ENCODE measurements around the gene KERA. TPM values are rescaled to one million over a fixed set of nuclear protein-coding genes. Genes with fewer than 3 reads are reported as not detected.

The KERA gene
- total and polyA plus RNA-seq, 2 donors (not counting 1 experiment from before 2014, with no cell fraction given), result not detected

DNA sequence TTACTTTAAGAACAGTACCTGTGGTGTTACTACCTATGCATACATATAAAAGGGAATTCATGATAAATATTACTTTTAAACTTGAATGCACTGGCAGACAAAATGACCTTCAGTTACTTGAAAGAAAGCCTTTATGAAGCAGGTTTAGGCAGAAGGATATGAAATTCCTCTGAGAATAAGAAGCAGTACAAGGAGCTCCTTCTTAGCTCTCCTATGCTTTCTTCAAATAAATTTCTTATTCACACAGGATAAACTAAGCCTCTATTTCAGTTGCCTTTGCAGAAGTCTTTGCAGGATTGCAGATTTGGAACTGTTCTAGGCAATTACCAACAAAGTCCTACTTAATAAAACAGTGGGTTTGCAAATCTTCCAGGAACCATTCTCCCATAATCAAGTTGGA lies 54.1 kb downstream of the KERA start:
- no peak for ATAC-seq (ENCODE audit: low read depth)
- no peak overlapping the region for H3K9ac ChIP-seq (ENCODE audit: low read length)
- no peaks in the 10 kb centered on the region for H3K27me3 ChIP-seq (replicated peaks in 1 of 4; ENCODE audit: control extremely low read depth in 1 of 4, control insufficient read depth in 3 of 4, insufficient read depth in 4 of 4, low read length in 3 of 4)
- Mint-ChIP-seq H3K9me3 (ENCODE audit: insufficient read depth) (no peaks in the 10 kb centered on the region), H3K4me3 (no peak overlapping the region), H3K27me3 (peaks cover 13% of the 10 kb centered on the region), H3K4me1 (no peaks in the 10 kb centered on the region), H3K27ac (no peak overlapping the region)
- H4K20me1 ChIP-seq (ENCODE audit: control insufficient read depth, insufficient read depth, low read length, poor library complexity, severe bottlenecking), result no peaks in the 10 kb centered on the region
- no peaks in the 10 kb centered on the region for H3K9me3 ChIP-seq (ENCODE audit: control extremely low read depth in 1 of 3, control insufficient read depth in 2 of 3, insufficient read depth in 1 of 3, low read length in 2 of 3)
- no peak overlapping the region for H3K4me3 ChIP-seq (ENCODE audit: control extremely low read depth in 1 of 5, extremely low read depth in 1 of 5, insufficient read depth in 1 of 5, low read depth in 2 of 5, low read length in 4 of 5)
- no peak overlapping the region for H2AFZ ChIP-seq (ENCODE audit: insufficient read depth, low read depth, low read length, poor library complexity, severe bottlenecking)
- ChIA-PET CTCF (no interaction called here), POLR2A (no interaction called here)
- TF ChIP-seq, protein P1, sequence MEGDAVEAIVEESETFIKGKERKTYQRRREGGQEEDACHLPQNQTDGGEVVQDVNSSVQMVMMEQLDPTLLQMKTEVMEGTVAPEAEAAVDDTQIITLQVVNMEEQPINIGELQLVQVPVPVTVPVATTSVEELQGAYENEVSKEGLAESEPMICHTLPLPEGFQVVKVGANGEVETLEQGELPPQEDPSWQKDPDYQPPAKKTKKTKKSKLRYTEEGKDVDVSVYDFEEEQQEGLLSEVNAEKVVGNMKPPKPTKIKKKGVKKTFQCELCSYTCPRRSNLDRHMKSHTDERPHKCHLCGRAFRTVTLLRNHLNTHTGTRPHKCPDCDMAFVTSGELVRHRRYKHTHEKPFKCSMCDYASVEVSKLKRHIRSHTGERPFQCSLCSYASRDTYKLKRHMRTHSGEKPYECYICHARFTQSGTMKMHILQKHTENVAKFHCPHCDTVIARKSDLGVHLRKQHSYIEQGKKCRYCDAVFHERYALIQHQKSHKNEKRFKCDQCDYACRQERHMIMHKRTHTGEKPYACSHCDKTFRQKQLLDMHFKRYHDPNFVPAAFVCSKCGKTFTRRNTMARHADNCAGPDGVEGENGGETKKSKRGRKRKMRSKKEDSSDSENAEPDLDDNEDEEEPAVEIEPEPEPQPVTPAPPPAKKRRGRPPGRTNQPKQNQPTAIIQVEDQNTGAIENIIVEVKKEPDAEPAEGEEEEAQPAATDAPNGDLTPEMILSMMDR (IDR thresholded peaks at IDR 0.05), result no peak
- TF ChIP-seq EZH2 (IDR thresholded peaks at IDR 0.05; ENCODE audit: borderline replicate concordance, insufficient read depth, low read depth, low read length, poor library complexity, severe bottlenecking), result no peak
- H3K27ac ChIP-seq (ENCODE audit: low read length in 2 of 2), result no peak overlapping the region
- no peaks in the 10 kb centered on the region for H3K4me1 ChIP-seq (ENCODE audit: control insufficient read depth in 2 of 2, insufficient read depth in 2 of 2, low read length in 2 of 2)
- H3K4me2 ChIP-seq (replicated peaks; ENCODE audit: low read depth, low read length, poor library complexity, severe bottlenecking), result no peak overlapping the region
- H3K79me2 ChIP-seq (ENCODE audit: control insufficient read depth, insufficient read depth, low read length), result no peaks in the 10 kb centered on the region
- H3K36me3 ChIP-seq (replicated peaks in 1 of 2; ENCODE audit: control extremely low read depth in 1 of 2, control insufficient read depth in 1 of 2, extremely low read depth in 1 of 2, insufficient read depth in 2 of 2, low read length in 1 of 2), result no peaks in the 10 kb centered on the region
- intact Hi-C loops (cut with micrococcal nuclease), result no loop called here
- DNase-seq, result no peak

GRCh38 chr12:91001306-91001705 lies 56.5 kb downstream of the KERA start:
- H4K20me1 ChIP-seq (ENCODE audit: control insufficient read depth, insufficient read depth, low read length, poor library complexity, severe bottlenecking), result no peaks in the 10 kb centered on the region
- no peak overlapping the region for H3K27ac ChIP-seq (ENCODE audit: low read length in 2 of 2)
- peaks cover 7% of the 10 kb centered on the region for H3K27me3 Mint-ChIP-seq
- no peak overlapping the region for H3K4me3 ChIP-seq (ENCODE audit: control extremely low read depth in 1 of 5, extremely low read depth in 1 of 5, insufficient read depth in 1 of 5, low read depth in 2 of 5, low read length in 4 of 5)
- no peaks in the 10 kb centered on the region for H3K36me3 ChIP-seq (replicated peaks in 1 of 2; ENCODE audit: control extremely low read depth in 1 of 2, control insufficient read depth in 1 of 2, extremely low read depth in 1 of 2, insufficient read depth in 2 of 2, low read length in 1 of 2)
- H3K79me2 ChIP-seq (ENCODE audit: control insufficient read depth, insufficient read depth, low read length), result no peaks in the 10 kb centered on the region
- no peaks in the 10 kb centered on the region for H3K9me3 ChIP-seq (ENCODE audit: control extremely low read depth in 1 of 3, control insufficient read depth in 2 of 3, insufficient read depth in 1 of 3, low read length in 2 of 3)
- TF ChIP-seq, protein P1 (IDR thresholded peaks at IDR 0.05), result no peak
- TF ChIP-seq EZH2 (IDR thresholded peaks at IDR 0.05; ENCODE audit: borderline replicate concordance, insufficient read depth, low read depth, low read length, poor library complexity, severe bottlenecking), result no peak
- no peak overlapping the region for H3K4me3 Mint-ChIP-seq
- H3K4me1 Mint-ChIP-seq, result no peaks in the 10 kb centered on the region
- DNase-seq (no peak), ATAC-seq (ENCODE audit: low read depth) (no peak)
- intact Hi-C loops (cut with micrococcal nuclease), result no loop called here
- no peak overlapping the region for H3K27ac Mint-ChIP-seq
- ChIA-PET CTCF (no interaction called here), POLR2A (no interaction called here)
- H3K27me3 ChIP-seq (replicated peaks in 1 of 4; ENCODE audit: control extremely low read depth in 1 of 4, control insufficient read depth in 3 of 4, insufficient read depth in 4 of 4, low read length in 3 of 4), result no peaks in the 10 kb centered on the region
- no peaks in the 10 kb centered on the region for H3K4me1 ChIP-seq (ENCODE audit: control insufficient read depth in 2 of 2, insufficient read depth in 2 of 2, low read length in 2 of 2)
- no peak overlapping the region for H3K9ac ChIP-seq (ENCODE audit: low read length)
- no peak overlapping the region for H2AFZ ChIP-seq (ENCODE audit: insufficient read depth, low read depth, low read length, poor library complexity, severe bottlenecking)
- no peaks in the 10 kb centered on the region for H3K9me3 Mint-ChIP-seq (ENCODE audit: insufficient read depth)
- WGBS (ENCODE audit: insufficient coverage), result no CpG with 5 or more reads among the region's 1 CpG
- no peak overlapping the region for H3K4me2 ChIP-seq (replicated peaks; ENCODE audit: low read depth, low read length, poor library complexity, severe bottlenecking)

Other genes starting within 250 kb of the KERA start
- not detected in 2 replicates for gene CCER1, start 102.8 kb downstream of the KERA start, total RNA-seq
- not detected in 2 replicates for gene CCER1, start 102.8 kb downstream of the KERA start, polyA plus RNA-seq
- gene EPYC, start 53.1 kb downstream of the KERA start, total RNA-seq, result not detected in 2 replicates
- gene EPYC, start 53.1 kb downstream of the KERA start, polyA plus RNA-seq, result not detected in 2 replicates
- gene LUM, start 53.5 kb upstream of the KERA start, total RNA-seq, result not detected in 2 replicates
- not detected in 2 replicates for gene LUM, start 53.5 kb upstream of the KERA start, polyA plus RNA-seq
- gene DCN, start 124.8 kb upstream of the KERA start, total RNA-seq, result not detected in 2 replicates
- not detected in 2 replicates for gene DCN, start 124.8 kb upstream of the KERA start, polyA plus RNA-seq